HUES6 (cell line): Measurements from ENCODE around the gene GNB3.
A peak's percentile ranks its signal among the peaks of the same experiment; 100 is the strongest.

ENCODE experiments used
- H3K27ac ChIP-seq: 2 replicates; pipeline ENCODE4 v1.7.0; 2013; ENCODE audit warnings: low read depth, mild to moderate bottlenecking, low read length, inconsistent platforms
- H3K27me3 ChIP-seq: 2 replicates; pipeline ENCODE4 v1.6.1; 2013; ENCODE audit warnings: low read length; ENCODE audit not compliant: control insufficient read depth, insufficient read depth
- H3K36me3 ChIP-seq: 2 replicates; pipeline ENCODE4 v1.6.1; 2013; ENCODE audit warnings: low read length; ENCODE audit not compliant: control insufficient read depth, insufficient read depth
- H3K4me1 ChIP-seq: 2 replicates; pipeline ENCODE4 v1.6.1; 2013; ENCODE audit warnings: low read length; ENCODE audit not compliant: control insufficient read depth, insufficient read depth
- H3K4me3 ChIP-seq: 2 replicates; pipeline ENCODE4 v1.5.1; 2013; ENCODE audit warnings: low read depth, low read length
- H3K9ac ChIP-seq: one replicate; pipeline ENCODE4 v1.6.1; 2013; ENCODE audit warnings: mild to moderate bottlenecking, low read length
- H3K9me3 ChIP-seq: 2 replicates; pipeline ENCODE4 v1.6.1; 2013; ENCODE audit warnings: low read depth, low read length; ENCODE audit not compliant: control insufficient read depth, insufficient read depth

Gene GNB3

DNA sequence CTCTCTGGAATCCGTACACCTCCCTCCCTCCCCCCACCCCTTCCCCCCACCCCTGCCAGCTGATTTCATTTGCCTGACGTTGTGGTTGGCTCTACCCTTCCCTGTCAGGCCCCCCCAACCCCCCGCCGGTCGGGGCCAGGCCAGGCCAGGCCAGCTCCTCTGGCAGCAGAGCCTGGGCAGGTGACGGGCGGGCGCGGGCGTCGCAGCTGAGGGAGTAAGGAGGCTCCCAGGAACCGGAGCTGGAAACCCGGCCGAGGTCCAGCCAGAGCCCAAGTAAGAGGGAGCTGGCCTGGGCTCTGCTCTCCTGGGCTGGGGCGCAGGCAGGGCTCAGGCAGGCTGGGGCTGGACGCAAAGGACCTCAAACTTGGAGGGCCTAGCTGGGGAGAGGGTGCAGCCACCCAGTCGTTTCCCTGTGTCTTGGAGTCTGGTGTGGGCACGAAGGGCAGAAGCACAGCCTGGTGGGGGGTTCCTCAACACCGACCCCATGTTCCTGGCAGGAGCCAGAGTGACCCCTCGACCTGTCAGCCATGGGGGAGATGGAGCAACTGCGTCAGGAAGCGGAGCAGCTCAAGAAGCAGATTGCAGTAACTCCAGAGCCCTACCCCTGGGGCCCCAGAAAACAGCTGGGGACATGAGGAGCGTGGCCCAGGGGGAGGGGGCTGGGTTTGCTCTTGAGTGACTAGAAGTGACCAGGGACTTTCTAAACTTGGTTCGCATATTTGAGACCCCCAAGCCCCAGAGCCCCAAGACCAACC, at the start of gene GNB3:
Gene GNB3, plus strand, starts transcription at position 165 of the 755 bp plus-strand sequence. Its CDS starts 363 bp downstream, at position 528.
- no peaks in the 10 kb centered on the region for H3K27me3 ChIP-seq
- no peak within 1 kb of the TSS for H3K27ac ChIP-seq
- H3K4me1 ChIP-seq: 0 out of 2 replicates have a peak, but pooled peaks cover 2% of the 10 kb centered on the region
- H3K9ac ChIP-seq: no peak within 1 kb of the TSS
- peaks cover 76% of the 10 kb centered on the region for H3K36me3 ChIP-seq
- H3K4me3 ChIP-seq: no peak within 1 kb of the TSS
- H3K9me3 ChIP-seq: no peaks in the 10 kb centered on the region

DNA sequence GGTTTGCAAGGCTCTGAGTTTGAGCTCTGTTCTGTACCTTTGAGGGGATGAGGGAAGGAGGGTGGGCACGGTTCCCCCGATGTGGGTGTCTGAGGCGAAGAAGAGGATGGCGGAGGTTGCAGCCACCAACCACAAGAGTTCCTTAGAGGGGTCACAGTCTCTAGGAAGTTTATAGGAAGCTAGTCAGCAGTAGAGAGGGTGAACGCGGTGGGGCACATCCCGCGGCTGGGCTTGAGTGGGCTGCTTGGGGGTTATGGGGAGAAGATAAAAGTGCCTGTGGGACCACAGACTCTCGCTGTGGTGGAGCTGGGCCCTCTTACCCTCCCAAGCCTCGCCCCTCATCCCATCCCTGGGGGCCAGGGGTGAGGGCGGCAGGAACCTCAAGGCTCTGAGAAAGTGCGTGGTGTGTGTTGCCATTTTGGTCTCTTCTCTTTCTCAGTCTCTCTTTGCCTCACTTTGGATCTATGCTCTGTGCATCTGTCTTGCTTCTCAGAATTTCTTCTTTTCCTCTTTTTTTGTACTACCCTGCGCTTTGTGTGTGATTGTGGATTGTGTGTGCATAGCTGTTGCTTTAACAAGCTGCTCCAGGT, 48.7 kb upstream of the GNB3 start:
- H3K36me3 ChIP-seq: no peaks in the 10 kb centered on the region
- H3K27ac ChIP-seq: no peak overlapping the region
- H3K4me1 ChIP-seq: peaks cover 26% of the 10 kb centered on the region
- no peak overlapping the region for H3K4me3 ChIP-seq
- H3K27me3 ChIP-seq: no peaks in the 10 kb centered on the region
- no peak overlapping the region for H3K9ac ChIP-seq
- no peaks in the 10 kb centered on the region for H3K9me3 ChIP-seq

GRCh38 chr12:6792522-6793201, 48.1 kb upstream of the GNB3 start:
- Histone ChIP-seq H3K36me3 (no peaks in the 10 kb centered on the region), H3K4me1 (peaks cover 23% of the 10 kb centered on the region), H3K9ac (no peak overlapping the region), H3K27ac (no peak overlapping the region), H3K4me3 (no peak overlapping the region), H3K9me3 (no peaks in the 10 kb centered on the region), H3K27me3 (no peaks in the 10 kb centered on the region)

DNA sequence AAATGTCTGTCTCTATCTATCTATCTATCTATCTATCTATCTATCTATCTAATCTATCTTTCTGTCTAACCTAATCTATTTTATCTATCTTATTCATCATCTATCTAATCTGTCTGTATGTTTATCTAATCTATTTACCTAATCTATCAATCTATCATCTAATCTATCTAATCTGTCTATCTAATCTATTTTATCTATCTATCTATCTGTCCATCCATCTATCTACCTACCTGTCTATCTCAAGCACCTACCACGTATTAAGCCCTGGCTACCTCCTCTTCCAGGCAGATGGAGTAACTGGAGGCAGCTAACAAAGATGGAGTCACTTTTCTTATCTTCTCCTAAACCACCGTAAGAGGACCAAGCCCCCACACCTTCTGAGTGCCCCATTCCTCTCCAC, 45.6 kb upstream of the GNB3 start:
- H3K4me1 ChIP-seq: peaks cover 15% of the 10 kb centered on the region; the same call in 1 of the 2 replicates
- H3K9ac ChIP-seq: peak overlapping the region; percentile 29
- H3K9me3 ChIP-seq: no peaks in the 10 kb centered on the region
- no peak overlapping the region for H3K27ac ChIP-seq
- H3K27me3 ChIP-seq: no peaks in the 10 kb centered on the region
- no peaks in the 10 kb centered on the region for H3K36me3 ChIP-seq
- no peak overlapping the region for H3K4me3 ChIP-seq

- Histone ChIP-seq H3K4me1 (peaks cover 15% of the 10 kb centered on the region; the same call in 1 of the 2 replicates), H3K4me3 (no peak overlapping the region), H3K27me3 (no peaks in the 10 kb centered on the region), H3K9ac (no peak overlapping the region), H3K36me3 (no peaks in the 10 kb centered on the region), H3K9me3 (no peaks in the 10 kb centered on the region), H3K27ac (no peak overlapping the region)
Observed at GRCh38 chr12:6796576-6796975, 44.1 kb upstream of the GNB3 start.

- no peaks in the 10 kb centered on the region for H3K27me3 ChIP-seq
- H3K4me1 ChIP-seq: peaks cover 6% of the 10 kb centered on the region; the same call in 1 of the 2 replicates
- H3K9ac ChIP-seq: no peak overlapping the region
- no peak overlapping the region for H3K27ac ChIP-seq
- no peaks in the 10 kb centered on the region for H3K36me3 ChIP-seq
- no peaks in the 10 kb centered on the region for H3K9me3 ChIP-seq
- no peak overlapping the region for H3K4me3 ChIP-seq
Observed at GRCh38 chr12:6799147-6799546, 41.6 kb upstream of the GNB3 start.

- H3K4me1 ChIP-seq: peaks cover 17% of the 10 kb centered on the region
- H3K4me3 ChIP-seq: no peak overlapping the region
- H3K27me3 ChIP-seq: no peaks in the 10 kb centered on the region
- H3K9ac ChIP-seq: no peak overlapping the region
- no peaks in the 10 kb centered on the region for H3K36me3 ChIP-seq
- H3K27ac ChIP-seq: no peak overlapping the region
- no peaks in the 10 kb centered on the region for H3K9me3 ChIP-seq
Observed at GRCh38 chr12:6807170-6807569, 33.6 kb upstream of the GNB3 start.

DNA sequence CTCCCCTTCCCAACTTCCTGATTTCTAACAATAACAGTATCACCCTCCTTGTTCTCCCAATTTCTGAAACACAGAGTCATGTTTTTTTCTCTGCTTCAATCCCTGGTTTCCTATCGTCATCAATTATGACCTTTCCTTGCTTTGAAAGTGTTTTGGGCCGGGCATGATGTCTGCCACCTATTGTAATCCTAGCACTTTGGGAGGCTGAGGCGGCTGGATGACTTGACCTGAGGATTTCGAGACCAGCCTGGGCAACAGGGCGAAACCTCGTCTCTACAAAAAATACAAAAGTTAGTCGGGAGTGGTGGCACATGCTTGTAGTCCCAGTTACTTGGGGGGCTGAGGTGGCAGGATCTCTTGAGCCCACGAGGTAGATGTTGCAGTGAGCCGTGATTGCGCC, 31.7 kb upstream of the GNB3 start:
- H3K27me3 ChIP-seq: no peaks in the 10 kb centered on the region
- H3K4me1 ChIP-seq: peaks cover 17% of the 10 kb centered on the region
- H3K36me3 ChIP-seq: no peaks in the 10 kb centered on the region
- H3K4me3 ChIP-seq: no peak overlapping the region
- no peaks in the 10 kb centered on the region for H3K9me3 ChIP-seq
- H3K9ac ChIP-seq: no peak overlapping the region
- H3K27ac ChIP-seq: no peak overlapping the region

DNA sequence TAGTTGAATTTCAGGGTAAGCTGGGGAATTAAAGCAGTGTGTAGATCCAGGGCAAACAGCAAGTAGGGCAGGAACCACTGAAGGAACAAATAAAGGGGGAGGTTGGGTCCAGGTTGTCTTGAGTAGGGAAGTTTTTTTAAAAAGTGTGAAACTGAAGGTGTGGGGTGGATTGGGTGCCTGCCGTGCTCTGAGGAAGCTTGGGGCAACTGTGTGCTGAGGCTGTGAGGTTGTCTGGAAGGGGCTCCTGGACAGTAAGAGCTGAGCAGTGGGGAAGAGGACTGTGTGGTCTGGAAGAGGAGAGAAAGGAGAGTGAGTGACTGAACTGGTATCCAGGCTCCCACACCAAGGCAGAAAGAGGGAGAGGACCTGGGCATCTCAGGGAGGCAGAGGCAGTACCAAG, 30.0 kb upstream of the GNB3 start:
- Histone ChIP-seq H3K9me3 (no peaks in the 10 kb centered on the region), H3K36me3 (no peaks in the 10 kb centered on the region), H3K4me1 (peaks cover 17% of the 10 kb centered on the region), H3K4me3 (no peak overlapping the region), H3K9ac (no peak overlapping the region), H3K27me3 (peaks cover 8% of the 10 kb centered on the region; the same call in 1 of the 2 replicates), H3K27ac (no peak overlapping the region)

DNA sequence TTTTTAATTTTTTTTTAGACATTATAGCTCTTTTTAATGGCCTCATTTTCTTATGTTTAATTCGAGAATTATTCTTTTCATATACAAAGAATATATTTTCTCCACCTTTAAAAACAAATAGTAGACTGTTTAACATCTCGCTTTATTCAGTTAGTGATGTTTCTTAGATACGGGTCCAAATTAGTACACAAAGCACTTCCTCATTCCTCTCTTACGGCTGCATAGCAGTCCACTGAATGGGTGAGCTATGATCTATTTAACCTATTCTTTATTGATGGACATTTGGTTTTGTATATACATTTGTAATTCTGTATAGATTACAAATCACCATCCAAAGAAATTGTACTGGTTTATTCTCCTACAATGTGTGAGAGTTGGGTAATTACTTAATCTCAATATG, 27.4 kb upstream of the GNB3 start:
- Histone ChIP-seq H3K9ac (no peak overlapping the region), H3K9me3 (no peaks in the 10 kb centered on the region), H3K36me3 (no peaks in the 10 kb centered on the region), H3K4me1 (peaks cover 22% of the 10 kb centered on the region), H3K27me3 (peaks cover 8% of the 10 kb centered on the region; the same call in 1 of the 2 replicates), H3K4me3 (no peak overlapping the region), H3K27ac (no peak overlapping the region)

- Histone ChIP-seq H3K36me3 (no peaks in the 10 kb centered on the region), H3K27me3 (peaks cover 21% of the 10 kb centered on the region), H3K4me1 (peaks cover 31% of the 10 kb centered on the region), H3K4me3 (no peak overlapping the region), H3K27ac (no peak overlapping the region), H3K9me3 (no peaks in the 10 kb centered on the region), H3K9ac (no peak overlapping the region)
Observed at GRCh38 chr12:6816598-6816997, 24.1 kb upstream of the GNB3 start.
